HepG2 (cell line): ENCODE data around the gene ARPP19. TPM values are rescaled to one million over a fixed set of nuclear protein-coding genes. Genes with fewer than 3 reads are reported as not detected.
"Not testable (repeated sequence)": the region's sequence is repeated elsewhere in the genome, so short reads cannot be mapped to it uniquely, and the experiment has no call there.

ENCODE experiments used
- ATAC-seq: fragments of 200-7000 bp; cut with Tn5 transposase; 3 replicates; pipeline ENCODE4 v1.9.1; 2020; ENCODE audit warnings: mild to moderate bottlenecking, moderate library complexity
- BruUV-seq: library from RNA; stranded (reverse); fragments of 400-500 nt; replicated peaks from 2 replicates; lab custom pipeline; 2021; lab: Mats Ljungman, UMichigan
- CTCF ChIA-PET: fragments of 300-600 bp; formaldehyde crosslinking; extraction: SDS; loops from one replicate; lab custom pipeline; 2021; ENCODE audit warnings: low total read pairs, inconsistent platforms, low intra/inter-chr PET ratio; lab: Yijun Ruan, JAX
- POLR2A ChIA-PET: fragments of 350-600 bp; sonication (Branson Sonifier 250); formaldehyde crosslinking; loops from one replicate; lab custom pipeline; 2020; ENCODE audit warnings: antibody characterized with exemption, inconsistent platforms; lab: Yijun Ruan, JAX
- DNase-seq: peaks from one replicate; pipeline ENCODE4 v3.0.0-alpha.2; 2015; ENCODE audit warnings: low spot score
- FAIRE-seq: peaks from 3 replicates; lab custom pipeline; 2011; peaks lifted over from hg19 to GRCh38; lab: Jason Lieb, UNC
- H2AFZ ChIP-seq: one replicate; pipeline ENCODE4 v1.6.1; 2011; ENCODE audit warnings: low read length, inconsistent platforms
- H3K27ac ChIP-seq: fragments of 300-600 bp; 3 replicates; pipeline ENCODE4 v1.8.0; 2011; ENCODE audit warnings: mixed run types, mild to moderate bottlenecking, mixed read lengths, low read length, inconsistent platforms; ENCODE audit not compliant: insufficient read depth; ENCODE audit errors: extremely low read length
- H3K27me3 ChIP-seq, 2 experiments: fragments of 200-600 bp in 1 of 2; 2 replicates in 1 of 2; 3 replicates in 1 of 2; pipeline versions ENCODE4 v1.6.0 to v1.8.0; 2011; ENCODE audit warnings: low read length in 2 of 2, mild to moderate bottlenecking in 2 of 2, moderate library complexity in 2 of 2, inconsistent platforms in 1 of 2; ENCODE audit not compliant: insufficient read depth in 2 of 2, control insufficient read depth in 1 of 2
- H3K36me3 ChIP-seq, 2 experiments: fragments of 200-600 bp in 1 of 2; replicated peaks in 1 of 2; 2 replicates in 1 of 2; 3 replicates in 1 of 2; pipeline versions ENCODE4 v1.5.1 to v1.8.0; 2011; ENCODE audit warnings: low read length in 2 of 2, inconsistent platforms in 1 of 2; ENCODE audit not compliant: insufficient read depth in 2 of 2, control insufficient read depth in 1 of 2
- H3K4me1 ChIP-seq: 2 replicates; pipeline ENCODE4 v1.5.1; 2012; ENCODE audit warnings: low read length, inconsistent platforms; ENCODE audit not compliant: insufficient read depth
- H3K4me2 ChIP-seq: 2 replicates; pipeline ENCODE4 v1.6.0; 2011; ENCODE audit warnings: low read depth, low read length, inconsistent platforms
- H3K4me3 ChIP-seq, 3 experiments: fragments of 200-600 bp in 1 of 3; sonication (generic), shearing (Covaris generic) in 1 of 3; replicated peaks in 1 of 3; 2 replicates each; pipeline ENCODE4 v1.5.1; 2011 to 2016; ENCODE audit warnings: low read length in 3 of 3, inconsistent platforms in 2 of 3, low read depth in 2 of 3, mild to moderate bottlenecking in 2 of 3, control low read depth in 1 of 3, mixed read lengths in 1 of 3; ENCODE audit not compliant: insufficient read depth in 1 of 3
- H3K79me2 ChIP-seq: one replicate; pipeline ENCODE4 v1.6.1; 2011; ENCODE audit warnings: low read length, inconsistent platforms; ENCODE audit not compliant: insufficient read depth
- H3K9ac ChIP-seq: 2 replicates; pipeline ENCODE4 v1.6.0; 2011; ENCODE audit warnings: mild to moderate bottlenecking, low read depth, low read length, inconsistent platforms; ENCODE audit not compliant: insufficient read depth
- H3K9me3 ChIP-seq: 2 replicates; pipeline ENCODE4 v1.5.1; 2012; ENCODE audit warnings: mild to moderate bottlenecking, low read length
- H4K20me1 ChIP-seq: 2 replicates; pipeline ENCODE4 v1.6.0; 2011; ENCODE audit warnings: inconsistent platforms, mild to moderate bottlenecking, low read length, moderate library complexity; ENCODE audit not compliant: insufficient read depth
- ZNF12 ChIP-seq: sonication (generic); formaldehyde crosslinking; IDR thresholded peaks from 2 replicates; pipeline ENCODE4 v1.5.0; 2020; ENCODE audit warnings: missing genetic modification reagents
- ZNF292 ChIP-seq: sonication (generic); formaldehyde crosslinking; IDR thresholded peaks from 2 replicates; pipeline ENCODE4 v1.8.1; 2022; ENCODE audit warnings: mild to moderate bottlenecking, low read depth, missing genetic modification reagents, borderline replicate concordance
- WGBS: methylation state at CpG from one replicate; pipeline ENCODE4 v1.1.6; 2017; ENCODE audit warnings: low lambda C conversion rate; 5-methylcytosine and 5-hydroxymethylcytosine counted together
- in situ Hi-C: cut with HindIII; loops from 2 replicates; pipeline ENCODE4 v1.10.0; 2017; ENCODE audit warnings: low pct_unique_long_range_greater_than_20kb; ENCODE audit not compliant: extremely low pct_ligation_motif_present
- intact Hi-C: fragments of 100-400 bp; cut with micrococcal nuclease; formaldehyde crosslinking; loops from one replicate; pipeline ENCODE4 v1.10.0; 2022; ENCODE audit not compliant: unreplicated experiment
- polyA plus RNA-seq, 8 experiments: library from polyadenylated mRNA; depleted of rRNA in 3 of 8; stranded (reverse) in 7 of 8; unstranded in 1 of 8; fragments of >200 nt; fragmentation: Illumina TruSeq in 4 of 8; extraction: Trizol in 4 of 8; gene quantifications; 2 replicates each; pipeline versions ENCODE4 v1.2.1 to v1.2.3, GENCODE V29; 2011 to 2016; ENCODE audit warnings: low read depth in 4 of 8, missing spikeins in 1 of 8, mixed read lengths in 1 of 8; ENCODE audit not compliant: insufficient read depth in 1 of 8
- total RNA-seq, 5 experiments: library from RNA; depleted of rRNA; stranded (reverse); fragments of >200 nt; fragmentation: Illumina TruSeq; extraction: Trizol; gene quantifications; 2 replicates each; pipeline ENCODE4 v1.2.3, GENCODE V29; 2016; ENCODE audit warnings: low read depth in 1 of 5

The ARPP19 gene
- total and polyA plus RNA-seq, 2 of the 13 experiments (the other 11 are each of a cell fraction or from before 2014, with no cell fraction given) = 70.8 to 123 TPM

GRCh38 chr15:52576692-52577091, 7.9 kb upstream of the ARPP19 start:
- no peak overlapping the region for H3K27ac ChIP-seq
- intact Hi-C loops = no loop called here

GRCh38 chr15:52575573-52575972, 6.7 kb upstream of the ARPP19 start:
- BruUV-seq, intact Hi-C loops, H3K9ac ChIP-seq, ATAC-seq, H2AFZ ChIP-seq, CTCF ChIA-PET, H4K20me1 ChIP-seq, DNase-seq, POLR2A ChIA-PET, H3K9me3 ChIP-seq, H3K4me3 ChIP-seq, in situ Hi-C loops, H3K36me3 ChIP-seq, H3K79me2 ChIP-seq, H3K27ac ChIP-seq, H3K27me3 ChIP-seq, H3K4me2 ChIP-seq, FAIRE-seq: not testable (repeated sequence)
- 75% methylated on average over 7 of the region's 7 CpGs for WGBS
- peaks cover 13% of the 10 kb centered on the region for H3K4me1 ChIP-seq

More at GRCh38 chr15:52576692-52577091, 7.9 kb upstream of the ARPP19 start:
- in situ Hi-C loops = no loop called here
- H3K79me2 ChIP-seq = no peaks in the 10 kb centered on the region
- H3K4me1 ChIP-seq = peaks cover 6% of the 10 kb centered on the region; the same call in 1 of the 2 replicates
- ATAC-seq (no peak), FAIRE-seq (no peak), DNase-seq (no peak)
- TF ChIP-seq ZNF12 (CRISPR knock-in tag) = peak; percentile 90
- no peak for TF ChIP-seq ZNF292 (CRISPR knock-in tag)
- no peak overlapping the region for H2AFZ ChIP-seq
- H3K27me3 ChIP-seq = no peaks in the 10 kb centered on the region
- no peak overlapping the region for H3K4me3 ChIP-seq
- WGBS = 56% methylated on average over 2 of the region's 2 CpGs
- no peaks in the 10 kb centered on the region for H3K9me3 ChIP-seq
- H3K9ac ChIP-seq = no peak overlapping the region
- ChIA-PET CTCF (no interaction called here), POLR2A (no interaction called here)
- no peaks in the 10 kb centered on the region for H4K20me1 ChIP-seq
- no TSS peak for BruUV-seq
- H3K36me3 ChIP-seq = no peaks in the 10 kb centered on the region
- H3K4me2 ChIP-seq = no peak overlapping the region
